K562 (cell line): Measurements from ENCODE around the gene GDAP1L1. TPM values are rescaled to one million over a fixed set of nuclear protein-coding genes. Genes with fewer than 3 reads are reported as not detected.

Experiments used
- ATAC-seq: fragments of 200-7000 bp; cut with Tn5 transposase; 3 replicates; pipeline ENCODE4 v1.9.1; 2020; ENCODE audit warnings: moderate library complexity
- Bru-seq: library from RNA; stranded (reverse); fragments of 400-500 nt; gene quantifications from one replicate; lab custom pipeline; 2021; lab: Mats Ljungman, UMichigan
- BruChase-seq, 2 experiments: library from RNA; stranded (reverse); fragments of 400-500 nt; gene quantifications; one replicate each; lab custom pipeline; 2021; lab: Mats Ljungman, UMichigan
- BruUV-seq: library from RNA; stranded (reverse); fragments of 400-500 nt; replicated peaks from 2 replicates; lab custom pipeline; 2021; lab: Mats Ljungman, UMichigan
- CTCF ChIA-PET: fragments of 300-600 bp; formaldehyde crosslinking; extraction: SDS; loops from one replicate; lab custom pipeline; 2021; ENCODE audit warnings: low intra/inter-chr PET ratio; lab: Yijun Ruan, JAX
- POLR2A ChIA-PET: fragments of 300-600, 350-650 bp; sonication (Branson Sonifier 250); formaldehyde crosslinking; extraction: SDS; loops from one replicate; lab custom pipeline; 2021; ENCODE audit warnings: antibody characterized with exemption, inconsistent platforms; lab: Yijun Ruan, JAX
- DNase-seq, 4 experiments: peaks; one replicate each; pipeline versions ENCODE4 v3.0.0 to v3.0.0-alpha.2; 2011 to 2018; ENCODE audit warnings: low spot score in 3 of 4, mixed read lengths in 3 of 4; ENCODE audit errors: extremely low read depth in 1 of 4
- FAIRE-seq: peaks from 2 replicates; lab custom pipeline; 2011; peaks lifted over from hg19 to GRCh38; lab: Jason Lieb, UNC
- H2AFZ ChIP-seq: 2 replicates; pipeline ENCODE4 v1.6.0; 2011; ENCODE audit warnings: low read depth, low read length, control low read depth, inconsistent platforms
- H3K27ac ChIP-seq: fragments of 200-600 bp; 3 replicates; pipeline ENCODE4 v1.8.0; 2011; ENCODE audit warnings: low read depth, mild to moderate bottlenecking, control low read depth, inconsistent platforms, low read length, moderate library complexity, mixed read lengths; ENCODE audit errors: extremely low read depth
- H3K27me3 ChIP-seq, 2 experiments: fragments of 300-600 bp in 1 of 2; 2 replicates in 1 of 2; 3 replicates in 1 of 2; pipeline versions ENCODE4 v1.6.0 to v1.8.0; 2011; ENCODE audit warnings: inconsistent platforms in 2 of 2, low read length in 2 of 2, mild to moderate bottlenecking in 1 of 2, mixed read lengths in 1 of 2, moderate library complexity in 1 of 2; ENCODE audit not compliant: control insufficient read depth in 2 of 2, insufficient read depth in 2 of 2
- H3K36me3 ChIP-seq: fragments of 300-600 bp; 3 replicates; pipeline ENCODE4 v1.8.0; 2011; ENCODE audit warnings: mild to moderate bottlenecking, low read length, inconsistent platforms; ENCODE audit not compliant: control insufficient read depth, insufficient read depth
- H3K4me1 ChIP-seq, 2 experiments: fragments of 200-600 bp in 1 of 2; replicated peaks in 1 of 2; 2 replicates in 1 of 2; 3 replicates in 1 of 2; pipeline versions ENCODE4 v1.5.1 to v1.8.0; 2011; ENCODE audit warnings: inconsistent platforms in 2 of 2, low read length in 2 of 2, mild to moderate bottlenecking in 1 of 2, mixed read lengths in 1 of 2, moderate library complexity in 1 of 2; ENCODE audit not compliant: control insufficient read depth in 2 of 2, insufficient read depth in 2 of 2
- H3K4me2 ChIP-seq: 2 replicates; pipeline ENCODE4 v1.6.1; 2011; ENCODE audit warnings: low read length, control low read depth, inconsistent platforms, mixed read lengths; ENCODE audit not compliant: insufficient read depth
- H3K4me3 ChIP-seq: fragments of 200-600 bp; sonication (generic), shearing (Covaris generic); 2 replicates; pipeline ENCODE4 v1.5.1; 2016; ENCODE audit warnings: control low read depth, inconsistent platforms
- H3K79me2 ChIP-seq: fragments of 200-600 bp; 3 replicates; pipeline ENCODE4 v1.8.0; 2011; ENCODE audit warnings: low read length, inconsistent platforms; ENCODE audit not compliant: control insufficient read depth, insufficient read depth
- H3K9ac ChIP-seq, 2 experiments: 2 replicates each; pipeline versions ENCODE4 v1.6.0 to v1.6.1; 2011; ENCODE audit warnings: low read depth in 2 of 2, low read length in 2 of 2, control low read depth in 1 of 2, inconsistent platforms in 1 of 2, mild to moderate bottlenecking in 1 of 2, mixed read lengths in 1 of 2; ENCODE audit not compliant: insufficient read depth in 1 of 2
- H3K9me1 ChIP-seq: one replicate; pipeline ENCODE4 v1.6.0; 2011; ENCODE audit warnings: inconsistent platforms, mild to moderate bottlenecking, low read length, moderate library complexity; ENCODE audit not compliant: control insufficient read depth, insufficient read depth
- H3K9me3 ChIP-seq: replicated peaks from 2 replicates; pipeline ENCODE4 v1.5.1; 2011; ENCODE audit warnings: low read depth, low read length, inconsistent platforms; ENCODE audit not compliant: control insufficient read depth, insufficient read depth
- H4K20me1 ChIP-seq: replicated peaks from 2 replicates; pipeline ENCODE4 v1.6.1; 2011; ENCODE audit warnings: low read length, inconsistent platforms, mixed read lengths; ENCODE audit not compliant: control insufficient read depth, insufficient read depth
- DMBX1 ChIP-seq: fragments of 250-450 bp; sonication (Bioruptor Pico); IDR thresholded peaks from 2 replicates; pipeline ENCODE4 v1.8.0; 2022; ENCODE audit warnings: inconsistent platforms, mild to moderate bottlenecking, moderate library complexity, borderline replicate concordance
- ZNF23 ChIP-seq: fragments of 250-450 bp; sonication (Bioruptor Pico); IDR thresholded peaks from 2 replicates; pipeline ENCODE4 v1.4.0; 2020; ENCODE audit warnings: mild to moderate bottlenecking
- WGBS: fragments of 100-300 bp; shearing (Covaris generic); methylation state at CpG from one replicate; pipeline ENCODE4 v1.1.6; 2016; ENCODE audit warnings: low coverage, mixed read lengths; ENCODE audit not compliant: insufficient coverage; ENCODE audit errors: missing lambda C conversion rate; 5-methylcytosine and 5-hydroxymethylcytosine counted together
- in situ Hi-C: fragments of 300-500 bp; cut with MboI; formaldehyde crosslinking; loops from 4 replicates; pipeline ENCODE4 v1.15.0; 2018; ENCODE audit warnings: inconsistent platforms, mixed read lengths
- intact Hi-C: fragments of 100-400 bp; cut with micrococcal nuclease; formaldehyde crosslinking; loops from 2 replicates; pipeline ENCODE4 v1.14.2; 2022
- long read RNA-seq, 3 experiments: library from polyadenylated mRNA in 2 of 3; library from RNA in 1 of 3; unstranded in 2 of 3; stranded (forward) in 1 of 3; transcript quantifications; one replicate each; pipeline ENCODE4 v2.0.0, GENCODE V29; 2019 to 2022
- polyA minus RNA-seq, 3 experiments: library from RNA; depleted of rRNA, polyadenylated mRNA; stranded (reverse); fragments of >200 nt; gene quantifications; 2 replicates each; pipeline ENCODE4 v1.2.3, GENCODE V29; 2011
- polyA plus RNA-seq, 8 experiments: library from polyadenylated mRNA; depleted of rRNA in 4 of 8; stranded (reverse) in 5 of 8; unstranded in 3 of 8; fragments of >200 nt; fragmentation: Nextera tagmentation in 2 of 8; fragmentation: Illumina TruSeq in 1 of 8; extraction: Ambion mirVana in 2 of 8; extraction: Trizol in 1 of 8; gene quantifications; 2 replicates each; pipeline versions ENCODE4 v1.2.1 to v1.2.3, GENCODE V29; 2011 to 2014; ENCODE audit warnings: inconsistent platforms in 1 of 8, missing spikeins in 1 of 8
- total RNA-seq, 7 experiments: library from RNA; depleted of rRNA in 6 of 7; stranded (reverse); fragments of >200 nt in 6 of 7; fragmentation: Illumina TruSeq in 2 of 7; extraction: Trizol in 2 of 7; gene quantifications; 2 replicates each; pipeline versions ENCODE4 v1.2.1 to v1.2.3, GENCODE V29; 2011 to 2021; ENCODE audit warnings: low replicate concordance in 1 of 7

The GDAP1L1 gene
- not detected in 2 replicates for total RNA-seq (2011; cell fraction: chromatin; rRNA removed; ENCODE audit: low replicate concordance)
- total RNA-seq (2011; cell fraction: nucleolus; rRNA removed): not detected in 2 replicates
- not detected in 2 replicates for total RNA-seq (2011; cell fraction: nucleoplasm; rRNA removed)
- total RNA-seq (2014; rRNA removed): not detected in 2 replicates
- total RNA-seq (2014; rRNA removed; fragmentation: Illumina TruSeq; extraction: Trizol): not detected in 2 replicates
- total RNA-seq (2015; rRNA removed; fragmentation: Illumina TruSeq; extraction: Trizol): not detected in 2 replicates
- total RNA-seq (2021): 0.31 and 0.34 TPM in 2 replicates
- not detected in 2 replicates for polyA plus RNA-seq (2011; rRNA removed)
- 0.27 TPM in 1 of 2 replicates, not detected in the other for polyA plus RNA-seq (2011; cell fraction: cytosol; rRNA removed)
- polyA plus RNA-seq (2011; cell fraction: nucleus; rRNA removed): 0.27 TPM in 1 of 2 replicates, not detected in the other
- polyA plus RNA-seq (2012): 5.5 TPM in 1 of 2 replicates, not detected in the other
- polyA plus RNA-seq (2014; fragmentation: Illumina TruSeq; extraction: Trizol): 0.06 TPM in 1 of 2 replicates, not detected in the other
- under 1 TPM in 1 of 2 experiments, not detected in 1; 0.07 TPM for polyA plus RNA-seq (2014; fragmentation: Nextera tagmentation; extraction: Ambion mirVana)
- 0.40 and 0.53 TPM in 2 replicates for polyA plus RNA-seq (2014; rRNA removed)
- not detected in 2 replicates for polyA minus RNA-seq (2011; rRNA and poly(A)+ RNA removed)
- polyA minus RNA-seq (2011; cell fraction: cytosol; rRNA and poly(A)+ RNA removed): not detected in 2 replicates
- not detected in 2 replicates for polyA minus RNA-seq (2011; cell fraction: nucleus; rRNA and poly(A)+ RNA removed)
- percentile 16 among the genes with signal in this experiment for Bru-seq, nascent RNA
- percentile 34 among the genes with signal in this experiment for BruChase-seq, experiment 1, labeled RNA remaining after a 2-hour chase
- percentile 30 among the genes with signal in this experiment for BruChase-seq, experiment 2, labeled RNA remaining after a 6-hour chase
- long read RNA-seq, experiment 1: 0 reads
- long read RNA-seq, experiment 2: 0 reads
- long read RNA-seq, experiment 3: 0 reads

GRCh38 chr20:44247131-44247571, at the start of gene GDAP1L1:
TSS of gene GDAP1L1 (plus strand) at chr20:44247308. CDS start at chr20:44247335, 27 bp downstream.
- H3K27me3 ChIP-seq: 0 out of 5 replicates have a peak, but pooled peaks cover 0 to 5% of the 10 kb centered on the region in 2 experiments
- in situ Hi-C loops: no loop called here
- no peak within 1 kb of the TSS for H3K9ac ChIP-seq
- peaks cover 3% of the 10 kb centered on the region for H3K9me1 ChIP-seq
- 1% methylated on average over 15 of the region's 32 CpGs for WGBS
- peaks cover 14% of the 10 kb centered on the region; the same call in 1 of the 2 replicates for H4K20me1 ChIP-seq
- intact Hi-C loops: no loop called here
- no peak within 1 kb of the TSS for H3K27ac ChIP-seq
- peak; percentile 29; the same call in 1 of the 3 replicates for ATAC-seq
- H2AFZ ChIP-seq: no peak within 1 kb of the TSS
- H3K36me3 ChIP-seq: no peaks in the 10 kb centered on the region
- H3K4me3 ChIP-seq: no peak within 1 kb of the TSS
- no peak for TF ChIP-seq ZNF23 (CRISPR knock-in tag)
- TF ChIP-seq DMBX1 (CRISPR knock-in tag): no peak
- peaks cover 0 to 7% of the 10 kb centered on the region in 2 experiments; a peak in 2 of 5 replicates for H3K4me1 ChIP-seq
- DNase-seq: no peak
- no peak for FAIRE-seq
- ChIA-PET CTCF (no interaction called here), POLR2A (interaction anchor here (1.2 kb wide), 1 partner anchor 9 kb away, joined by 3 read pairs; no protein-coding TSS in a partner anchor)
- no peak within 1 kb of the TSS for H3K4me2 ChIP-seq
- no TSS peak for BruUV-seq
- no peaks in the 10 kb centered on the region for H3K79me2 ChIP-seq
- H3K9me3 ChIP-seq: no peaks in the 10 kb centered on the region
